Measurements from ENCODE around the gene DCAF7.

The DCAF7 gene, protein sequence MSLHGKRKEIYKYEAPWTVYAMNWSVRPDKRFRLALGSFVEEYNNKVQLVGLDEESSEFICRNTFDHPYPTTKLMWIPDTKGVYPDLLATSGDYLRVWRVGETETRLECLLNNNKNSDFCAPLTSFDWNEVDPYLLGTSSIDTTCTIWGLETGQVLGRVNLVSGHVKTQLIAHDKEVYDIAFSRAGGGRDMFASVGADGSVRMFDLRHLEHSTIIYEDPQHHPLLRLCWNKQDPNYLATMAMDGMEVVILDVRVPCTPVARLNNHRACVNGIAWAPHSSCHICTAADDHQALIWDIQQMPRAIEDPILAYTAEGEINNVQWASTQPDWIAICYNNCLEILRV

DNA sequence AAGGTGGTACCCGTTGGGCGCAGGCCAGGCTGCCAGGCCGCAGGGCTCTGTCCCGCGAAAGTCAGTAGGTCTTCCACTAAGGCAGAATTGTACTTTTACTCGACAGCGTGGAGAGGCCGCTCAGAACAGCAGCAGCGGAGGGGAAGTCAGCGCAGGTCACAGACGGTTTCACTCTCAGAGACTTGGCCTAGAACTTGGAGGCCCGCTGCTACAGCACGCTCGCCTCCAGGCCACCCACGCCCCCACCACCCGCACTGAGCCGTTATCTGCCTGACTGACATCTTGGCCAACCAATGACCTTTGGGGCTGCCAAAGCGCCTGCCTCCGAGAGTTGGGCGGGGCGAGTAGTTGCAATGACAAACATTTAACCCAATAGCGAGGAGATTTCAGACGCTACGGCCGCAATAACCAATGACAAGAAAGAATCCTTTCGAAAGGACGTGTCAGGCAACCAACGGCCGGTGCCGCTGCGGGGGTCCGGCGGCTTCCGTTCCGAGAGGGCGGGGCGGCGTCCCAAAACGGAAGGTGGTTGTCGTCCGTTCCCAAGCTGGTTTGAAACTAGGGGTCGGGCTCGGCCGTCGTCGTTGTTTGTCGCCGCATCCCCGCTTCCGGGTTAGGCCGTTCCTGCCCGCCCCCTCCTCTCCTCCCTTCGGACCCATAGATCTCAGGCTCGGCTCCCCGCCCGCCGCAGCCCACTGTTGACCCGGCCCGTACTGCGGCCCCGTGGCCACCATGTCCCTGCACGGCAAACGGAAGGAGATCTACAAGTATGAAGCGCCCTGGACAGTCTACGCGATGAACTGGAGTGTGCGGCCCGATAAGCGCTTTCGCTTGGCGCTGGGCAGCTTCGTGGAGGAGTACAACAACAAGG lies at the start of gene DCAF7:
Gene DCAF7, plus strand, starts transcription at position 532 of the 871 bp plus-strand sequence. Its CDS starts 201 bp downstream, at position 733.
- peak; percentile 100 for DNase-seq

DNA sequence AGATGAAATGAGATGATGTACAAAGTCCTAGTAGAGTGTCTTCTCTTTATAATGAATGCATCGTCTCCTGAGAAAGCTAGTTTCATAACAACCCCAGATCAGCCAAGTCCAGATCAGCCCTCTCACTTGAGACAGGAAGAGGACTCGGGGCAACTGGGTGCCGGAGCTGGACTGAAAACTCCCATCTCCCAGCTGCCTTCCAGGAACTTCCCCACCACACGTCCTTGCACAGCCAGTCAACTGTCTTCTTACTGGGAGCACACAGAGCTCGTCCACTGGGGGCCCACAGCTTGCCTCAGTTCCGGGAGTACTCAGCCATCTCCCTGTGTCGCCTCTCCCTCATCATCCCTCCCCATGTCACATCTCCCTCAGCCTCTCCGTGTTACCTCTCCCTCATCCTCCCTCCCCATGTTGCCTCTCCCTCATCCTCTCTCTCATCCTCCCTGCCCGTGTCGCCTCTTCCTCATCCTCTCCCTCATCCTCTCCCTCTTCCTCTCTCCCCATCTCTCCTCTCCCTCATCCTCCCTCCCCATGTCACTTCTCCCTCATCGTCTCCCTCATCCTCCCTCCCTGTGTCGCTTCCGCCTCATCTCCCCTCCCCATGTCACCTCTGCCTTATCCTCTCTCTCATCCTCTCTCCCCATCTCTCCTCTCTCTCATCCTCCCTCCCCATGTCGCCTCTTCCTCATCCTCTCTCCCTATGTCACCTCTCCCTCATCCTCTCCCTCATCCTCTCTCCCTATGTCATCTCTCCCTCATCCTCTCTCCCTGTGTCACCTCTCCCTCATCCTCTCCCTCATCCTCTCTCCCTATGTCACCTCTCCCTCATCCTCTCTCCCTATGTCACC lies 49.5 kb upstream of the DCAF7 start:
- no peak for DNase-seq

DNA sequence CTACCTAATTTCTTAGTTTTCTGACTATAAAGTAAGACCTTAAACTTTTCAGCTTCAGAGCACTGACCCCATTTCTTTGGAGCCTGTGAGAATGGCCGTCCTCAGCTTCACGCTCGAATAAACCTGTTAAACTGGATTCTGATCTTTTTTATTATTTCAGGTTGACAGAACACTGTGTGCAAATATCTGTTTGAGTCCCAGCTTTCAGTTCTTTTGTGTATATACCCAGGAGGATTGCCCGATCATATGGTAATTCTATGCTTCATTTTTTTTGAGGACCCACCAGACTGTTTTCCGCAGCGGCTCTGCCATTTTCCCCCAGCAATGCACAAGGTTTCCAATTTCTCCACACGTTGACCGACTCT lies 47.0 kb upstream of the DCAF7 start:
- peak; percentile 94 for DNase-seq

DNA sequence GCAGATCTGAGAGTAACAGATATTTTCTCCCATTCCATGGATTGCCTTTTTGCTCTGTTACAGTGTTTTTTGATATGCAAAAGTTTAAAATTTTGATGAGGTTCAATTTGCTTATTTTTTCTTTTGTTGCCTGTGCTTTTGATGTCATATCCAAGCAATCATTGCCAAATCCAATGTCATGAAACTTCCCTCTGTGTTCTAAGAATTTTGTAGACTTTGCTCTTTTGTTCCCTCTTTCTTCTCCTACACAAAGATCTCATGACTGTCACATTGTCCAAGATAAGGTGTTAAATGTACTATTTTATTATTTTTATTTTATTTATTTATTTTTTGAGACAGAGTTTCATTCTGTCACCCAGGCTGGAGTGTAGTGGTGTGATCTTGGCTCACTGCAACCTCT lies 46.0 kb upstream of the DCAF7 start:
- DNase-seq: no peak

DNA sequence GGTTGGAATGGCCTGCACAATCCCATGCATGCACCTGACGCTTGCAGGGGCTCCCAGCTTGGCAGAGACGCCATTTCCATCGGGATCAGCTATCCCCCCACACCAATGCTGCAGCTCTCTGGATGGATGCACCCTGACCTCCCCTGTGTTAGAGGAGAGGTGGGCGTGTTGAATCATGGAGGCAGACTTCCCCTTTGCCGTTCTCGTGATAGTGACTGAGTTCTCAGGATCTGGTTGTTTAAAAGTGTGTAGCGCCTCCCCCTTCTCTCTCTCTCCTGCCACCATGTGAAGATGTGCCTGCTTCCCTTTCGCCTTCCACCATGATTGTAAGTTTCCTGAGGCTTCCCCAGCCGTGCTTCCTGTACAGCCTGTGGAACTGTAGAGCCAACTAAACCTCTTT lies 44.9 kb upstream of the DCAF7 start:
- DNase-seq: no peak

DNA sequence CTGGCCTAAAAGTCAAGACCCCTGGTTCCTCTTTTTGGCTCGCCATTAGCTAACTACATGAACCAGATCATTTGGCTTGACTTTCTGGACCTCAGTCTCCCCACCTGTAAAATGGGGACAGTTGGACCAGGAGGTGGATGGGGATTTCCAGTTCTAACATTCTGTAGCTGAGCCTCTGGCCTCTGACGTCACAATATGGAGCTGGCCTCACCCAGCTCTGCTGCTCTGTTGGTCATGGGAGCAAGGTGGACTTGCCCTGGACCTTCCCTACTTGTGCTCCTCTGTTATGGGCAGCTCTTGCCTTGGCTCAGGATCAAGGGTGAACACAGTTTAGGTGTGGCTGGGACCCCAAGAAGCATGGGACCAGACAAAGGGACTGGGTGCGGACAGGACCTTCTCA lies 43.6 kb upstream of the DCAF7 start:
- no peak for DNase-seq

DNA sequence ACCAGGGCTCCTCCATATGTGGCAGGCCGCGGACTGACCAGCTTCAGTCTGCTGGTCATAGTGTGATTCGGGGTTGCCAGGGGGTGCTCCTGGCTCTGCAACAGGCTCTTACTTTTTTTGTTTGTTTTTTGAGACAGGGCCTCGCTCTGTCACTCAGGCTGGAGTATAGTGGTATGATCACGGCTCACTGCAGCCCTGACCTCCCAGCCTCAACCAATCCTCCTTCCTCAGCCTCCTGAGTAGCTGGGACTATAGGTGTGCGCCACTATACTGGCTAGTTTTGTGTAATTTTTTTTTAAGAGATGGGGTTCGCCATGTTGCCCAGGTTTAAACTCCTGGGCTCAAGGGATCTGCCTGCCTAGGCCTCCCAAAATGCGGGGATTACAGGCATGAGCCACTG lies 38.9 kb upstream of the DCAF7 start:
- DNase-seq: no peak

DNA sequence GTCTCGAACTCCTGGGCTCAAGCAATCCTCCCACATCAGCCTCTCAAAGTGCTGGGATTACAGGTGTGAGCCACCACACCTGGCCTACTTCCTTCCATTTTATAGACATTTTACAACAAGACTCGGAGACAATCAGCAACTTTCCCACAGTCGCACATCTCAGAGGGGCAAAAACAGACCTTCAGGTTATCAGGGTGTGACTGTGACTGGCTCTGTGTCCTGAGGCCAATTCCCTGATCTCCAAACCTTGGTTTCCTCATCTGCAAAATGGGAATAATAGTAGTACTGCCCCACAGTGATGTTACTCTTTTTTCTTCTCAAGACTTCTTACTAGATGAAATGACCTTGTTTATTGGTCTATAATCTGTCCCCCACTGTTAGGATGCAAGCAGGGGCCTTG lies 37.9 kb upstream of the DCAF7 start:
- DNase-seq: no peak

DNA sequence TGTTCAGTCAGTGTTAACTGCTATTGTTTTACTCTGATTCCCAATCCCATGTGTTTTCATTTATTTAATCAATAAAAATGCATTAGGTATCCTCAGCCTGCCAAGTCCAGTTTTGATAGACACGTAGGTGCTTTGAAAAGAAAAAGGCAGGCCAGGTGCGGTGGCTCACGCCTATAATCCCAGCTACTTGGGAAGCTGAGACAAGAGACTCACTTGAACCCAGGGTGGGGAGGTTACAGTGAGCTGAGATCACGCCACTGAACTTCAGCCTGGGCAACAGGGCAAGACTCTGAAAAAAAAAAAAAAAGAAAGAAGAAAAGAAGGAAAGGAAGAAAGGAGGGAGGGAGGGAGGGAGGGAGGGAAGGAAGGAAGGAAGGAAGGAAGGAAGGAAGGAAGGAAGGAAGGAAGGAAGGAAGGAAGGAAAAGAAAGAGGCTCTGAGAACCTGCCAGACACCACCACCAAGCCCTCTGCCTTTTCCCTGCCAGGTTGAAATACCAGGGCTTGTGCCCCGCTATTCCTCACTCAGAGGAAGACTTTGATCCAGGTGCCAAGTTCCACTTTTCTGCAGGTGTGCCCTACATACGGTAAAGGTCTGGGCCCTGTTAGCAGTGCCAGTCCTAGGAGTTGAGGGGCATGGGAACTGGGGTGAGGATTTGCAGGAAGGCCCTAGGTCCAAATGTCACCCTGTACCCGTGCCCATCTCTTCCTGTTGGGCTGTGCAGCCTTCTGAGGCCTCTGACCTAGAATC lies 37.2 kb upstream of the DCAF7 start:
- DNase-seq: no peak

DNA sequence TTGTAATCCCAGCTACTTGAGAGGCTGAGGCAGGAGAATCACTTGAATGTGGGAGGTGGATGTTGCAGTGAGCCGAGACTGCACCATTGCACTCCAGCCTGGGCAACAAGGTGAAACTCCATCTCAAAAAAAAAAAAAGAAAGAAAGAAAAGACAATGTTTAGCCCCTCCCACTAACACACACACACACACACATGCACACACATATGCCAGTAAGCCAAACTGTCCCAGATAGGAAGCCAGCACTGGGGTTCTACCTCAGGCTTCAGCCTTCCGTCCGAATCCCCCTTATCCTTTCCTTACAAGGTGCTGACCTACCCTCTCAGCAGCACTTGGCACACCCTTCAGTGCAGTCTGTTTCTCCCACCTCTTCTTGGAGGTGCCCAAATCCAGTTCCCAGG lies 35.8 kb upstream of the DCAF7 start:
- DNase-seq: no peak

DNA sequence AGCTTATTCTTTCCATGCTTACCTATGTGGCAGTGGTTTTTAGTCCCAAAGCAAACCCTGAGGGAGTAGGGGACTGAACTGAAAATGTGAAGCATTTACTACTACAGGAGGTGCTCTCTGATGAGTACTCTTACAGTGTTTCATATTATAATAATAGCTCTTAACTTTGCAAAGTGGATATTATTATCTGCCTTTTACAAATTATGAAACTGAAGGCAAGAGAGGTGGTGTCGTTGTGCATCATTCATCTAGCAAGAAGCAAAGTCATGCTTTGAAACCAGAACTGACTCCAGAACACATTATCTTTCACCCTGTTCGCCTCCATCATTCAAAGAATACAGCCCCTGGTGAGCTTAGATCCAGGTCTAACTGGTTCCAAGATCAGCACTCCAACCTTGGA lies 35.3 kb upstream of the DCAF7 start:
- DNase-seq: no peak

DNA sequence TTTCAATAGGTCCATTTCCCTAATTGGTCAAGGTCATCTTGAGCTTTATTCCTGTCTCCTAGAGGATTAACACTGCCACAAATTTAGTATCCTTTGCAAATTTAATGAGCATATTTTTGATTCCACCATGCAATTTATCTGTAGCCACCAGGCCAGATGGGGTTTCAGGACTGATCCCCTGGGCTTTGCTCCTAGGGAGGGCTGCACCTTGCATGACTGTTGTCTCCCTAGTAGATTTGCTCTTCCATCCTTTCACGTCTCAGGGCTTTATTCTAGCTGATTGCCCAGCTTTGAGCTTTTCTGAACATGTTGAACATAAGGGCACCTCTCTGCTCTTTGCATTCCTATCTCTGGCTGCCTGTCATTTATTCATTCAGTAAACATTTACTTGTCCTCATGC lies 34.9 kb upstream of the DCAF7 start:
- no peak for DNase-seq

DNA sequence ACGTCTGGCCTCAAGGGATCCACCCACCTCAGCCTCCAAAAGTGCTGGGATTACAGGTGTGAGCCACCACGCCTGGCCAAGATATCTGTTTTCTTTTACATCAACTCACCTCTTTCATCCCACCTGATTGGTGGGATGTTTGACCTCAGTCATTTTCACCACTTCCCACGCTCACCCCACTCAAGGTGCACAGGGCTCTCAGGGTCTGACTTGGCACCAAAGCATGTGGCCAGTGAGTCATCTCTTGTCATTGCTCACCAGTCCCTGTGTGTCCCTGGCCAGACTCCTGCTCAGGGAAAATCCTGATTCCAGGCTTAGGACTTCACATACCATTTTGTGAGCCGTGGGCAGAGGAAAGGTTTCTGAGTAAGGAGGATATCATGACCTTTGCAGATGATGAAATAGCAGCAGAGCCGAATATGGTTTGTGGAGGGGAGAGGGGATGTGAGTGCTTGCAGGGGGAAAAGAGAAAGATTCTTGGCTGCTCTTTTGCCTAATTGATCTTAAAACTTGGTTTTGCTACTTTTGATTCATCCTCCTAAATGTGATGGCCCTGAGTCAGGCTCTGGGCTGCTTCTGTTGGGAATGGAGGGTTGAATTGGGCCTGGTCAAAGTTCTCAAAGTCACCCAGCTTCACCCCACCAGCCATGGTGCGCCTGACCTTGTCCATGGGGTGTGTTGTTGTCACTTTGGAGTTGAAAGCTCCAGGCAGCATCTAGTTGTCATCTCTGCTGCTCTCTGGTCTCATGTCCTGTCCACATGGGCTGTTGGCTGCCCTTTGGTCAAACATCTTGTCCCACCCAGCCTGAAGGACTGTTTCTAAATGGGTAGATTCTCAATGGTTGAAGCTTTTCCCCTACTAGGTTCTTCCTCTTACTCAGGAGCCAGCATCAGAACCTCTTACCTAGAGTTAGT lies 33.1 kb upstream of the DCAF7 start:
- no peak for DNase-seq

DNA sequence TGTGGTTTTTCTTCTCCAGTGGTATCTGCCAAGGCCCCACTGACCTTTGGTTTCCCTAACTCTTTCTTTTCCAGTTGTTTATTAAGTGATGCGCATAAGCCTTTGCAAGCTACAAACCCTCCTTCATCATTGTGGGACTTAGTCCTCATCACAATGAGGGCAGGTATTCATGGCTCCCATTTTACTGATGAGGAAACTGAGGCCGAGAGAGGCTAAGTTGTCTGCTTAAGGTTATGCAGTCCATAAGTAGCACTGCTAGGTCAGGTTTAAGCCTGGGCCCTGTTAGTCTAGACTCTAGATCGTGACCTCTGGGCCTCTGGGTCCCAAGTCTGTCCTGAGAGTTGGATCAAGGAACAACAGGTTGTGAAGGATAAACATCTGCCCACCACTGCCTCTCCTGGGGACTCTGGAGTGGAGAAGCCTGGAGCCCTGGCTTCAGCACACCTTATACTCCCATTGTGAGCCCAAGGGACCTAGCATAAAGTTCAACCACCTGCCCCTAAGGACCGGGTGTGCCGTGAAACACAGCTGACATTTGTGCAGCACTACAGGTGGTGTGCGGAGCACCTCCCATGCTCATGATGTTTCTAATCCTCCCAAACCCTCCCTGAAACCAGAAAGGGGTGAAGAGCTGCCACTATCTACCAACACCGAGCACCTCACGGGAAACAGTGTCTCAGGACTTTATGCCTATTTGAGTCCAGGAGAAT lies 32.3 kb upstream of the DCAF7 start:
- DNase-seq: peak; percentile 23

DNA sequence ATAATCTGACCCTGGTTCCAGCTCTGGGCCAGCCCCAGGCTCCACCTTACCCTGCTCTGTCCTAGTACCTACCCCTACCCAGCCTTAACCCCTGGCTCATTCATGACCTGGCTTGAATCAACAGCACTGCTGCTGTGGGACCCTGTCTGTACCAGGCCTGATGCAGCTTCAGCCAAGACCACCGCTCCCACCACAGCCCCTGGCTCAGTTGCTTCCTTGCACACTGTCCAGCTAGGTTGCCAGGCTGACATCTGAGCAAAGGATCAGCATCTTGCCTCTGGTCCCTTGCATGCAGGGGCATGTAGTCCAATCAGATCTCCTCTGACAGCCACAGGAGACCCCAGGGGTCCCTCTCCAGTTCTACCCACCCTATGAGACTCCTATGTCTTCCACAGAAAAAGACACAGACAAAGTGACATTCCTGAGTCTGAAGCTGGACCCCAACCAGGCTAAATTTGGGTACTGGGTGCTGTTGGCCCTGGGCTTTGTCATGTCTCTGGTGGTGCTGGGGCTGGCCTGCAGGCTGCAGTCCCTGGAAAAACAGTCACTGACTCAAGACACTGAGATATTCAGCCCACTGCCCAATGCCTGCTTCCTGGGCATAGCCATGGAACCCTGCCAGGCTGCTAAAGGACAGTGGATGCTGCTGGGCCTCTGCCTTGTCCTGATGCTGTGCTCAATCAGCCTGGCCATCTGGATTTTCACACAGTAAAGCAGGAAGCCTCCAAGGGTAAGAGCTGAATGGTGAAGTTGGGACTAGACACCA lies 31.0 kb upstream of the DCAF7 start:
- no peak for DNase-seq

DNA sequence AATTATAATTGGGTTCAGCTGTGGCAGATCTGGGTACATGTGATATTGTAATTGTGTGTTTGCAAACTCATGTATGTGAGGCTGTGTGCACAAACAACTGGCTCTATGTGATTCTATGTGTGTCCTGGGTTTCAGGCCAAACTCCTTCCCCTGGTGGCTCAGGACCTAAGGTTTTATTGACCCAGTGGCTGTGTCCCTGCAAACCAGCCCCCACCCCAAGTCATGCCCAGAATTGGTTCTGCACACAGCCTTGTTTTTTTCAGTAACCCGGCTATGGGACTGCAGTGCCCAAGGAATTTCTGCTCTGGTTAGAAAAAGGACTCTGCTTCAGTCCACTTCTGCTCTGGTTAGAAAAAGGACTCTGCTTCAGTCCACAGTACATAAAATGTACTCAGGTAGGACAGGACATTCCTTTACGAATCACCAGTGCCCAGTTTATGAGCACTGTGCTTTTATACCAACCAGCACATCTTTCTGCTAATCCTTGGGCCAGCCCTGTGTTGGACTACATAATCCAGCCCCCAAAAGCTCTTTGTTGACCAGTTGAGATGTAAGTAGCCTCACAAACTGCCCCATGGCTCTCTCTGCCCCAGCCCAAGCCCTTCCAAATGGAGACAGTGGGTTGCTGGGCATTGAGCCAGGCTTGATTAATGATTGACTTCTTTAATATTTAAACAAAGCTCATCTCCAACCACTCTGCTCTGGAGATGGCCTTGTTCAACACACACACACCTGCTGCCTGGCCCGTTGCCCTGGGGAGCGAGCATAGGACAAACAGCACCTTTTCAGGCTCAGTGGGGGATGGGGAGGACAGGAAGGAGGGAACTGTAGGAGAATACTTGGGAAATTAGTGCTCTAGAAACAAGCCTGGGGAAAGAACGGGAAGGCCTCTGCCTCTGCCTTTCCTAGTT lies 30.1 kb upstream of the DCAF7 start:
- peak; percentile 70 for DNase-seq

DNA sequence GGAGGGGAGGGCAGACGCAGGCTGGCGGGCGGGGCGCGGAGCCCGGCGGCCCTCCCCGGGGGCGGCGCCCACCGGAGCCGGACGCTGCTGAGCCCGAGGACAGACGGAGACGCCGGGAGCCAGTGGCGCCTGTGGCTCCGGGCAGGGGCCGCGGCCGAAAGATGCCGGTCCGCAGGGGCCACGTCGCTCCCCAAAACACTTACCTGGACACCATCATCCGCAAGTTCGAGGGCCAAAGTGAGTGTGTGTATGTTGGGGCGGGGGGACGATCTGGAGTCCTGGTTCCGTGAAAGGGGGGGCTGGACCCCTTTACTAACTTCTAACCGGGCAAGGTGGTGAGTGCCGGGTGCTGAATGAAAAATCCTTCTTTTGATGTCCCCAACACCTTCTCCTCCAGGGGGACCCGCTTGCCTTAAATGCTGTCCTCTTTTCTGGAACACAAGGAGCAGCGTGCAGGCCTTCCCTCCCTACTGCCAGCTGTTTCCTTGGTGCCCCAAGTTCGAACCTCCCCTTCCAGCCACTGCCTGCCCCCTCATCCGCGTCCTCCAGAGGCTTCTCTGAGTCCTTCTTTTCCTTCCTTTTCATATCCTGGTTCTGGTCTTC lies 26.9 kb upstream of the DCAF7 start, which contains the start of gene KCNH6:
Gene KCNH6, plus strand, starts transcription at position 106 of the 603 bp plus-strand sequence. Its CDS starts 56 bp downstream, at position 162.
- DNase-seq: no peak

DNA sequence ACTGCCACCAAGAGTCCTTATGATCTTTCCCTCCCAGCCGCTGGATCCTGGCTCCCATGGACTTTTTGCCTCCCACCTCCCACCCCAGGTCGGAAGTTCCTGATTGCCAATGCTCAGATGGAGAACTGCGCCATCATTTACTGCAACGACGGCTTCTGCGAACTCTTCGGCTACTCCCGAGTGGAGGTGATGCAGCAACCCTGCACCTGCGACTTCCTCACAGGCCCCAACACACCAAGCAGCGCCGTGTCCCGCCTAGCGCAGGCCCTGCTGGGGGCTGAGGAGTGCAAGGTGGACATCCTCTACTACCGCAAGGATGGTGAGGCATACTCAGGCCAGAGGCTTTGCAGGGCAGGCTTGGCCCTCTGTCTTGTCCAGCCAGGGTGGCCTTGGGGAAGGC lies 26.2 kb upstream of the DCAF7 start:
- no peak for DNase-seq

Measured in NCI-H2171 (cell line).